Gastrocnemius medialis (tissue), 4 donors: ENCODE measurements around the gene KLK4. TPM values are rescaled to one million over a fixed set of nuclear protein-coding genes. Genes with fewer than 3 reads are reported as not detected.

Experiments used
- ATAC-seq, 2 donors: fragments of 150-250 bp; one replicate each; pipeline ENCODE4 v1.9.1; 2016
- DNase-seq, 2 donors: peaks; one replicate each; pipeline ENCODE4 v3.0.0-alpha.2; 2019
- H3K27ac ChIP-seq, 4 donors: fragments of 200-600 bp; sonication (generic); 1 replicate in 1 of 4; 2 replicates in 3 of 4; pipeline ENCODE4 v1.5.1; 2016 to 2018; ENCODE audit warnings: mild to moderate bottlenecking in 2 of 4, moderate library complexity in 1 of 4
- H3K27me3 ChIP-seq, 3 donors: fragments of 200-600 bp; sonication (generic) in 2 of 3; 1 replicate in 1 of 3; 2 replicates in 2 of 3; pipeline versions ENCODE4 v1.5.1 to v1.6.0; 2016 to 2019; ENCODE audit warnings: mild to moderate bottlenecking in 1 of 3, moderate library complexity in 1 of 3
- H3K36me3 ChIP-seq, 2 donors: fragments of 200-600 bp; sonication (generic) in 1 of 2; one replicate each; pipeline ENCODE4 v1.5.1; 2017 to 2018
- H3K4me1 ChIP-seq, 2 donors: fragments of 200-600 bp; sonication (generic) in 1 of 2; one replicate each; pipeline ENCODE4 v1.5.1; 2016 to 2017; ENCODE audit warnings: mild to moderate bottlenecking in 2 of 2
- H3K4me3 ChIP-seq, 4 donors: fragments of 200-600 bp; sonication (generic) in 3 of 4; 1 replicate in 1 of 4; 2 replicates in 3 of 4; pipeline ENCODE4 v1.5.1; 2016 to 2019; ENCODE audit warnings: mild to moderate bottlenecking in 2 of 4
- H3K9me3 ChIP-seq, 3 donors: fragments of 200-600 bp; sonication (generic) in 2 of 3; 1 replicate in 1 of 3; 2 replicates in 2 of 3; pipeline ENCODE4 v1.5.1; 2016 to 2019
- POLR2A ChIP-seq, 2 donors: fragments of 450-650 bp; IDR thresholded peaks; one replicate each; pipeline ENCODE4 v1.6.1; 2017; ENCODE audit warnings: antibody characterized with exemption in 2 of 2, mild to moderate bottlenecking in 2 of 2, moderate library complexity in 2 of 2
- in situ Hi-C, 4 donors: fragments of 200-750 bp; cut with MboI; loops; one replicate each; pipeline versions ENCODE4 v1.15.0 to v1.8.0; 2017; ENCODE audit warnings: low sequenced_read_pairs in 4 of 4
- intact Hi-C: fragments of 100-400 bp; cut with DNase I; formaldehyde crosslinking; loops from one replicate; pipeline ENCODE4 v1.15.1; 2023; ENCODE audit warnings: low total_unique reads
- total RNA-seq, 4 donors: library from RNA; depleted of rRNA; stranded (reverse); fragments of >200 nt; gene quantifications; one replicate each; pipeline versions ENCODE4 v1.1.0 to v1.2.3, GENCODE V29; 2016
- TF ChIP-seq, protein P1 (sequence below), 5 experiments: fragments of 450-650 bp in 3 of 5; fragments of 200-600 bp in 2 of 5; sonication (generic) in 2 of 5; IDR thresholded peaks in 4 of 5; conservative IDR thresholded peaks in 1 of 5; 1 replicate in 4 of 5; 2 replicates in 1 of 5; pipeline ENCODE4 v1.5.1; 2016 to 2019; ENCODE audit warnings: antibody characterized with exemption in 5 of 5, mild to moderate bottlenecking in 3 of 5, moderate library complexity in 3 of 5

The KLK4 gene
- total RNA-seq, 4 donors from 2014 or later, result not detected

DNA sequence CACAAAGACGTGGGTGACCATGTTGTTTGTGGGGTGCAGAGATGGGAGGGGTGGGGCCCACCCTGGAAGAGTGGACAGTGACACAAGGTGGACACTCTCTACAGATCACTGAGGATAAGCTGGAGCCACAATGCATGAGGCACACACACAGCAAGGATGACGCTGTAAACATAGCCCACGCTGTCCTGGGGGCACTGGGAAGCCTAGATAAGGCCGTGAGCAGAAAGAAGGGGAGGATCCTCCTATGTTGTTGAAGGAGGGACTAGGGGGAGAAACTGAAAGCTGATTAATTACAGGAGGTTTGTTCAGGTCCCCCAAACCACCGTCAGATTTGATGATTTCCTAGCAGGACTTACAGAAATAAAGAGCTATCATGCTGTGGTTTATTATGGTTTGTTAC lies 32.3 kb downstream of the KLK4 start:
- no peak overlapping the region for H3K4me3 ChIP-seq
- intact Hi-C loops, result no loop called here
- TF ChIP-seq, protein P1, sequence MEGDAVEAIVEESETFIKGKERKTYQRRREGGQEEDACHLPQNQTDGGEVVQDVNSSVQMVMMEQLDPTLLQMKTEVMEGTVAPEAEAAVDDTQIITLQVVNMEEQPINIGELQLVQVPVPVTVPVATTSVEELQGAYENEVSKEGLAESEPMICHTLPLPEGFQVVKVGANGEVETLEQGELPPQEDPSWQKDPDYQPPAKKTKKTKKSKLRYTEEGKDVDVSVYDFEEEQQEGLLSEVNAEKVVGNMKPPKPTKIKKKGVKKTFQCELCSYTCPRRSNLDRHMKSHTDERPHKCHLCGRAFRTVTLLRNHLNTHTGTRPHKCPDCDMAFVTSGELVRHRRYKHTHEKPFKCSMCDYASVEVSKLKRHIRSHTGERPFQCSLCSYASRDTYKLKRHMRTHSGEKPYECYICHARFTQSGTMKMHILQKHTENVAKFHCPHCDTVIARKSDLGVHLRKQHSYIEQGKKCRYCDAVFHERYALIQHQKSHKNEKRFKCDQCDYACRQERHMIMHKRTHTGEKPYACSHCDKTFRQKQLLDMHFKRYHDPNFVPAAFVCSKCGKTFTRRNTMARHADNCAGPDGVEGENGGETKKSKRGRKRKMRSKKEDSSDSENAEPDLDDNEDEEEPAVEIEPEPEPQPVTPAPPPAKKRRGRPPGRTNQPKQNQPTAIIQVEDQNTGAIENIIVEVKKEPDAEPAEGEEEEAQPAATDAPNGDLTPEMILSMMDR (IDR thresholded peaks at IDR 0.05 in 4 of 5, conservative IDR thresholded peaks at IDR 0.05 in 1 of 5), result no peak
- TF ChIP-seq POLR2A (IDR thresholded peaks at IDR 0.05), result no peak
- peaks cover 0 to 4% (median 0%) of the 10 kb centered on the region in 3 donors for H3K27me3 ChIP-seq
- in situ Hi-C loops, result no loop called here
- no peaks in the 10 kb centered on the region for H3K4me1 ChIP-seq
- no peaks in the 10 kb centered on the region for H3K36me3 ChIP-seq
- DNase-seq, result no peak
- ATAC-seq, result no peak
- H3K9me3 ChIP-seq, result no peaks in the 10 kb centered on the region
- H3K27ac ChIP-seq, result no peak overlapping the region

DNA sequence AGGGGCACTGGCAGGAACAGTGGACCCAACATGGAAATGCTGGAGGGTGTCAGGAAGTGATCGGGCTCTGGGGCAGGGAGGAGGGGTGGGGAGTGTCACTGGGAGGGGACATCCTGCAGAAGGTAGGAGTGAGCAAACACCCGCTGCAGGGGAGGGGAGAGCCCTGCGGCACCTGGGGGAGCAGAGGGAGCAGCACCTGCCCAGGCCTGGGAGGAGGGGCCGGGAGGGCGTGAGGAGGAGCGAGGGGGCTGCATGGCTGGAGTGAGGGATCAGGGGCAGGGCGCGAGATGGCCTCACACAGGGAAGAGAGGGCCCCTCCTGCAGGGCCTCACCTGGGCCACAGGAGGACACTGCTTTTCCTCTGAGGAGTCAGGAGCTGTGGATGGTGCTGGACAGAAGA lies 33.9 kb downstream of the KLK4 start:
- peaks cover 0 to 4% (median 0%) of the 10 kb centered on the region in 3 donors for H3K27me3 ChIP-seq
- ATAC-seq (no peak), DNase-seq (no peak)

DNA sequence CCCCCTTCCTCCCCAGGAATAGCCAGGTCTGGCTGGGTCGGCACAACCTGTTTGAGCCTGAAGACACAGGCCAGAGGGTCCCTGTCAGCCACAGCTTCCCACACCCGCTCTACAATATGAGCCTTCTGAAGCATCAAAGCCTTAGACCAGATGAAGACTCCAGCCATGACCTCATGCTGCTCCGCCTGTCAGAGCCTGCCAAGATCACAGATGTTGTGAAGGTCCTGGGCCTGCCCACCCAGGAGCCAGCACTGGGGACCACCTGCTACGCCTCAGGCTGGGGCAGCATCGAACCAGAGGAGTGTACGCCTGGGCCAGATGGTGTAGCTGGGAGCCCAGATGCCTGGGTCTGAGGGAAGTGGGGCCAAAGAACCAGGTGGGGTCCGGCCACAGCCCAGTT lies 34.7 kb downstream of the KLK4 start:
- no peaks in the 10 kb centered on the region for H3K36me3 ChIP-seq
- H3K4me1 ChIP-seq, result no peaks in the 10 kb centered on the region
- DNase-seq (no peak), ATAC-seq (no peak)
- in situ Hi-C loops (no loop called here), intact Hi-C loops (no loop called here)
- H3K27me3 ChIP-seq, result peaks cover 0 to 4% (median 0%) of the 10 kb centered on the region in 3 donors
- H3K4me3 ChIP-seq, result no peak overlapping the region
- no peak overlapping the region for H3K27ac ChIP-seq
- no peaks in the 10 kb centered on the region for H3K9me3 ChIP-seq
- no peak for TF ChIP-seq POLR2A (IDR thresholded peaks at IDR 0.05)
- TF ChIP-seq, protein P1 (IDR thresholded peaks at IDR 0.05 in 4 of 5, conservative IDR thresholded peaks at IDR 0.05 in 1 of 5), result no peak

More for the DNA sequence above, 33.9 kb downstream of the KLK4 start:
- in situ Hi-C loops, result no loop called here
- Histone ChIP-seq H3K27ac (no peak overlapping the region), H3K4me1 (no peaks in the 10 kb centered on the region), H3K36me3 (no peaks in the 10 kb centered on the region), H3K9me3 (no peaks in the 10 kb centered on the region), H3K4me3 (no peak overlapping the region)
- TF ChIP-seq, protein P1 (IDR thresholded peaks at IDR 0.05 in 4 of 5, conservative IDR thresholded peaks at IDR 0.05 in 1 of 5), result no peak
- TF ChIP-seq POLR2A (IDR thresholded peaks at IDR 0.05), result no peak
- intact Hi-C loops, result no loop called here

DNA sequence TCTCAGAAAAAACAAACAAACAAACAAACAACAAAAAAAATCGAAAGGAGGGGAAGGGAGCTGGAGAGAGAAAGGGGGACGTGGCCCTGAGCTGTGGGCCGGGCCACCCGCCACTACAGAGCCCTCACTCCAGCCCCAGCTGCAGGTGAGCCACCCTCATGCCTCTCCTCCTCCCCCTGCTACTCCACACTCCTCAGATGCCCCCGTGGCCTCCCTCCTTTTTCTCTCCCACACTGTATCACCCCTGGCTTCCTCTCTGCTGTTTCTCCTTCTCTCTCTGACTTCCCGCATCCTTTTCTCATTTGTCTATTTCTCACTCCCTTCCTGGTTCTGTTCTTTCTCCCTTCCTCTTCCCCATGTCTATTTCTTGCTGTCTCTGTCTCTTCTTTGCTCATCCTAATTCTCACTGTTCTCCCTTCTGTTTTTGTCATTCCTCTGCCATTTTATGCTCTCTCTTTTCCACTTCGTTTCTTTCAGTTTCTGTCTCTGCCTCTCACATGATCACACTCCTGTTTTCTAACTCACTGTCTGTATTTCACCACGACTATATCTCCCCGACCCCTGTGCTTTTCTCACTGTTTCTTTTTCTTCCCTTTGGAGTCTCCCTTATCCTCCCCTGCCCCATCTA lies 35.3 kb downstream of the KLK4 start:
- Histone ChIP-seq H3K9me3 (no peaks in the 10 kb centered on the region), H3K36me3 (no peaks in the 10 kb centered on the region), H3K27ac (no peak overlapping the region), H3K27me3 (peaks cover 0 to 4% (median 0%) of the 10 kb centered on the region in 3 donors), H3K4me3 (no peak overlapping the region), H3K4me1 (no peaks in the 10 kb centered on the region)
- intact Hi-C loops, result no loop called here
- DNase-seq (no peak), ATAC-seq (no peak)
- in situ Hi-C loops, result no loop called here
- TF ChIP-seq, protein P1 (IDR thresholded peaks at IDR 0.05 in 4 of 5, conservative IDR thresholded peaks at IDR 0.05 in 1 of 5), result no peak

GRCh38 chr19:50874211-50874610 lies 37.0 kb downstream of the KLK4 start:
- TF ChIP-seq POLR2A (IDR thresholded peaks at IDR 0.05), result no peak
- TF ChIP-seq, protein P1 (IDR thresholded peaks at IDR 0.05 in 4 of 5, conservative IDR thresholded peaks at IDR 0.05 in 1 of 5), result no peak

More at GRCh38 chr19:50874211-50874610, 37.0 kb downstream of the KLK4 start:
- H3K9me3 ChIP-seq, result no peaks in the 10 kb centered on the region
- H3K36me3 ChIP-seq, result no peaks in the 10 kb centered on the region
- in situ Hi-C loops (no loop called here), intact Hi-C loops (no loop called here)
- H3K4me1 ChIP-seq, result no peaks in the 10 kb centered on the region
- no peak overlapping the region for H3K27ac ChIP-seq
- DNase-seq (no peak), ATAC-seq (no peak)
- peaks cover 0 to 4% (median 0%) of the 10 kb centered on the region in 3 donors for H3K27me3 ChIP-seq
- H3K4me3 ChIP-seq, result no peak overlapping the region
